GM21528 (cell line): ENCODE data around the gene MYO1E.

Source experiments
- ATAC-seq: cut with Tn5 transposase; IDR thresholded peaks from one replicate; pipeline ENCODE4 v1.9.1; 2021; ENCODE audit warnings: mild to moderate bottlenecking, moderate library complexity; ENCODE audit not compliant: unreplicated experiment, low FRiP score

The MYO1E gene

GRCh38 chr15:59205839-59206622, 166.6 kb downstream of the MYO1E start:
- no peak for ATAC-seq

GRCh38 chr15:59203657-59204056, 169.0 kb downstream of the MYO1E start:
- ATAC-seq = no peak

- ATAC-seq = no peak
Measured at GRCh38 chr15:59203008-59203407, 169.7 kb downstream of the MYO1E start.

- ATAC-seq = no peak
Measured at GRCh38 chr15:59200560-59200959, 172.1 kb downstream of the MYO1E start.

- ATAC-seq = no peak
Measured at GRCh38 chr15:59199626-59200465, 172.8 kb downstream of the MYO1E start.

- ATAC-seq = no peak
Measured at GRCh38 chr15:59197454-59197853, 175.2 kb downstream of the MYO1E start.

- no peak for ATAC-seq
Measured at GRCh38 chr15:59196416-59196815, 176.3 kb downstream of the MYO1E start.

- ATAC-seq = no peak
Measured at GRCh38 chr15:59194639-59195325, 177.9 kb downstream of the MYO1E start.

- ATAC-seq = no peak
Measured at GRCh38 chr15:59191855-59192237, 180.8 kb downstream of the MYO1E start.

- no peak for ATAC-seq
Measured at GRCh38 chr15:59190291-59190690, 182.4 kb downstream of the MYO1E start.

GRCh38 chr15:59189241-59189640, 183.4 kb downstream of the MYO1E start:
- ATAC-seq = no peak

- ATAC-seq = no peak
Measured at GRCh38 chr15:59186501-59186900, 186.2 kb downstream of the MYO1E start.

GRCh38 chr15:59185725-59186124, 186.9 kb downstream of the MYO1E start:
- ATAC-seq = no peak

- ATAC-seq = no peak
Measured at GRCh38 chr15:59180945-59181600, 191.6 kb downstream of the MYO1E start.

- no peak for ATAC-seq
Measured at GRCh38 chr15:59179717-59180116, 193.0 kb downstream of the MYO1E start.

GRCh38 chr15:59178151-59178695, 194.4 kb downstream of the MYO1E start:
- no peak for ATAC-seq

GRCh38 chr15:59177317-59177660, 195.4 kb downstream of the MYO1E start:
- no peak for ATAC-seq

GRCh38 chr15:59176653-59177316, 195.9 kb downstream of the MYO1E start:
- ATAC-seq = no peak

- ATAC-seq = no peak
Measured at GRCh38 chr15:59174835-59175831, 197.5 kb downstream of the MYO1E start.
